Activated CD8-positive, alpha-beta T cell treated with anti-CD3 and anti-CD28 coated beads for 36 hours (primary cell): Measurements from ENCODE around the gene PTAFR. TPM values are rescaled to one million over a fixed set of nuclear protein-coding genes. Genes with fewer than 3 reads are reported as not detected.

Source experiments
- ATAC-seq: fragments of 200-7000 bp; cut with Tn5 transposase; one replicate; pipeline ENCODE4 v1.10.0; 2021; ENCODE audit warnings: mild to moderate bottlenecking, moderate library complexity
- CTCF ChIA-PET: fragments of 350-600 bp; sonication (Branson Sonifier 250); formaldehyde crosslinking; loops from one replicate; lab custom pipeline; 2021; ENCODE audit warnings: antibody characterized with exemption; lab: Charles Lee
- POLR2A ChIA-PET: fragments of 350-600 bp; sonication (Branson Sonifier 250); formaldehyde crosslinking; loops from one replicate; lab custom pipeline; 2021; ENCODE audit warnings: antibody characterized with exemption; lab: Charles Lee
- DNase-seq: peaks from one replicate; pipeline ENCODE4 v3.0.0-alpha.2; 2020
- H3K27ac Mint-ChIP-seq: one replicate; pipeline ENCODE4 v1.8.0; 2021; ENCODE audit warnings: mild to moderate bottlenecking, mixed read lengths
- H3K27me3 Mint-ChIP-seq: one replicate; pipeline ENCODE4 v1.8.0; 2021; ENCODE audit warnings: mixed read lengths
- H3K36me3 Mint-ChIP-seq: one replicate; pipeline ENCODE4 v1.8.0; 2021; ENCODE audit warnings: low read depth, mixed read lengths
- H3K4me1 Mint-ChIP-seq: one replicate; pipeline ENCODE4 v1.8.0; 2021; ENCODE audit warnings: low read depth, mixed read lengths
- H3K4me3 Mint-ChIP-seq: one replicate; pipeline ENCODE4 v1.8.0; 2021; ENCODE audit warnings: mild to moderate bottlenecking, moderate library complexity, mixed read lengths
- H3K9me3 Mint-ChIP-seq: one replicate; pipeline ENCODE4 v1.8.0; 2021; ENCODE audit warnings: mixed read lengths
- intact Hi-C: fragments of 100-400 bp; cut with micrococcal nuclease; formaldehyde crosslinking; loops from one replicate; pipeline ENCODE4 v1.10.0; 2022
- total RNA-seq, 2 experiments: library from RNA; stranded (reverse); gene quantifications; one replicate each; pipeline ENCODE4 v1.2.3, GENCODE V29; 2021
- TF ChIP-seq, protein P1 (sequence below): fragments of 200-600 bp; IDR thresholded peaks from one replicate; pipeline ENCODE4 v1.8.0; 2022; ENCODE audit warnings: antibody characterized with exemption, mild to moderate bottlenecking

PTAFR gene
- total RNA-seq, 2 experiments from 2014 or later, result 0.16 to 0.25 TPM

DNA sequence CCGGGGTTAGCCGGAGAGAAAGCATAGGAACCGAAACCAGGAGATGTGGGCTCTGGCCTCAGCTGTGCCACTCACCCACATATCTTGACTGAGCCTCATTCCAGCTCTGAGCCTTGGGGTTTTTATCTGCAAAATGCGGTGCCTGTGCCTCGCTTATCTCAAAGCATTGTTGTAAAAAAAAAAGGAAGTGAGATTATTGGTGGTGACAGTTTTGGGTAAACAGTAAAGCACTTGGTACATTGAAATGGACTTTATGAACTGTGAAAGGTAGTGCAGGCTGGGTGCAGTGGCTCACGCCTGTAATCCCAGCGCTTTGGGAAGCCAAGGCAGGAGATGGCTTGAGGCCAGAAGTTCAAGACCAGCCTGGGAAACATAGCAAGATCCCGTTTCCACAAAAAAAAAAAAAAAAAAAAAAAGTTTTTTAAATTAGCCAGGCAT lies 3.8 kb downstream of the PTAFR start:
- H3K4me3 Mint-ChIP-seq, result no peak overlapping the region
- intact Hi-C loops, result no loop called here
- ChIA-PET POLR2A (interaction anchor here (1.1 to 1.5 kb wide), 2 partner anchors 27 to 85 kb away, joined by 4 to 5 read pairs; no protein-coding TSS in a partner anchor), CTCF (interaction anchor here (1.2 kb wide), 1 partner anchor 24 kb away, joined by 5 read pairs; no protein-coding TSS in a partner anchor)
- TF ChIP-seq, protein P1, sequence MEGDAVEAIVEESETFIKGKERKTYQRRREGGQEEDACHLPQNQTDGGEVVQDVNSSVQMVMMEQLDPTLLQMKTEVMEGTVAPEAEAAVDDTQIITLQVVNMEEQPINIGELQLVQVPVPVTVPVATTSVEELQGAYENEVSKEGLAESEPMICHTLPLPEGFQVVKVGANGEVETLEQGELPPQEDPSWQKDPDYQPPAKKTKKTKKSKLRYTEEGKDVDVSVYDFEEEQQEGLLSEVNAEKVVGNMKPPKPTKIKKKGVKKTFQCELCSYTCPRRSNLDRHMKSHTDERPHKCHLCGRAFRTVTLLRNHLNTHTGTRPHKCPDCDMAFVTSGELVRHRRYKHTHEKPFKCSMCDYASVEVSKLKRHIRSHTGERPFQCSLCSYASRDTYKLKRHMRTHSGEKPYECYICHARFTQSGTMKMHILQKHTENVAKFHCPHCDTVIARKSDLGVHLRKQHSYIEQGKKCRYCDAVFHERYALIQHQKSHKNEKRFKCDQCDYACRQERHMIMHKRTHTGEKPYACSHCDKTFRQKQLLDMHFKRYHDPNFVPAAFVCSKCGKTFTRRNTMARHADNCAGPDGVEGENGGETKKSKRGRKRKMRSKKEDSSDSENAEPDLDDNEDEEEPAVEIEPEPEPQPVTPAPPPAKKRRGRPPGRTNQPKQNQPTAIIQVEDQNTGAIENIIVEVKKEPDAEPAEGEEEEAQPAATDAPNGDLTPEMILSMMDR, result no peak
- no peaks in the 10 kb centered on the region for H3K36me3 Mint-ChIP-seq
- DNase-seq (peak; percentile 61), ATAC-seq (peak; percentile 25)
- peaks cover 46% of the 10 kb centered on the region for H3K4me1 Mint-ChIP-seq
- peaks cover 45% of the 10 kb centered on the region for H3K27me3 Mint-ChIP-seq
- no peak overlapping the region for H3K27ac Mint-ChIP-seq
- no peaks in the 10 kb centered on the region for H3K9me3 Mint-ChIP-seq

- TF ChIP-seq, protein P1, result no peak
- H3K27ac Mint-ChIP-seq, result no peak overlapping the region
- no peaks in the 10 kb centered on the region for H3K9me3 Mint-ChIP-seq
- peaks cover 50% of the 10 kb centered on the region for H3K4me1 Mint-ChIP-seq
- DNase-seq (no peak), ATAC-seq (no peak)
- H3K27me3 Mint-ChIP-seq, result peaks cover 42% of the 10 kb centered on the region
- CTCF ChIA-PET, result no interaction called here
- H3K4me3 Mint-ChIP-seq, result no peak overlapping the region
- POLR2A ChIA-PET, result interaction anchor here (1.1 kb wide), 1 partner anchor 157 kb away, joined by 3 read pairs; the partner anchor contains the start of gene MED18
- H3K36me3 Mint-ChIP-seq, result no peaks in the 10 kb centered on the region
- intact Hi-C loops, result no loop called here
Measured at GRCh38 chr1:28171246-28171645, 5.2 kb downstream of the PTAFR start.

- peaks cover 50% of the 10 kb centered on the region for H3K4me1 Mint-ChIP-seq
- H3K27me3 Mint-ChIP-seq, result peaks cover 37% of the 10 kb centered on the region
- TF ChIP-seq, protein P1, result no peak
- ATAC-seq (no peak), DNase-seq (no peak)
- H3K9me3 Mint-ChIP-seq, result peaks cover 2% of the 10 kb centered on the region
- H3K4me3 Mint-ChIP-seq, result no peak overlapping the region
- H3K36me3 Mint-ChIP-seq, result no peaks in the 10 kb centered on the region
- intact Hi-C loops, result no loop called here
- POLR2A ChIA-PET, result interaction anchor here (0.6 to 1.6 kb wide), 8 partner anchors 9 to 199 kb away, joined by 3 to 6 read pairs (median 6); partner anchors contain the start of gene EYA3
- H3K27ac Mint-ChIP-seq, result no peak overlapping the region
- CTCF ChIA-PET, result interaction anchor here (0.9 to 1.4 kb wide), 2 partner anchors 39 to 58 kb away, joined by 3 to 4 read pairs; no protein-coding TSS in a partner anchor
Measured at GRCh38 chr1:28170001-28170596, 6.4 kb downstream of the PTAFR start.

- ATAC-seq, result no peak
- CTCF ChIA-PET, result interaction anchor here (0.6 to 1.0 kb wide), 2 partner anchors 72 to 560 kb away, joined by 3 to 4 read pairs; no protein-coding TSS in a partner anchor
- POLR2A ChIA-PET, result no interaction called here
- peaks cover 10% of the 10 kb centered on the region for H3K4me1 Mint-ChIP-seq
- DNase-seq, result no peak
- peaks cover 35% of the 10 kb centered on the region for H3K27me3 Mint-ChIP-seq
- H3K9me3 Mint-ChIP-seq, result peaks cover 2% of the 10 kb centered on the region
- intact Hi-C loops, result no loop called here
- TF ChIP-seq, protein P1, result no peak
- H3K27ac Mint-ChIP-seq, result no peak overlapping the region
- H3K4me3 Mint-ChIP-seq, result no peak overlapping the region
- no peaks in the 10 kb centered on the region for H3K36me3 Mint-ChIP-seq
Measured at GRCh38 chr1:28163496-28164161, 12.9 kb downstream of the PTAFR start.
